BE2C (cell line): ENCODE results near the gene ABHD17B.

Experiments used
- DNase-seq: peaks from one replicate; pipeline ENCODE4 v3.0.0-alpha.2; 2020
- H3K27me3 ChIP-seq: fragments of 250-450 bp; sonication (Bioruptor Pico); 2 replicates; pipeline ENCODE4 v1.5.1; 2020; ENCODE audit warnings: mild to moderate bottlenecking
- H3K36me3 ChIP-seq: fragments of 250-450 bp; sonication (Bioruptor Pico); 2 replicates; pipeline ENCODE4 v1.5.1; 2020; ENCODE audit warnings: mild to moderate bottlenecking
- H3K4me1 ChIP-seq: fragments of 250-450 bp; sonication (Bioruptor Pico); 2 replicates; pipeline ENCODE4 v1.5.1; 2020
- H3K4me3 ChIP-seq: 2 replicates; pipeline ENCODE4 v1.5.1; 2011; ENCODE audit warnings: low read depth, low read length
- H3K9me3 ChIP-seq: fragments of 250-450 bp; sonication (Bioruptor Pico); 2 replicates; pipeline ENCODE4 v1.5.1; 2020
- TF ChIP-seq, protein P1 (sequence below): IDR thresholded peaks from 2 replicates; pipeline ENCODE4 v1.5.1; 2012; ENCODE audit warnings: mild to moderate bottlenecking, low read depth, low read length

ABHD17B gene

GRCh38 chr9:71895955-71896354, 15.0 kb downstream of the ABHD17B start:
- H3K4me1 ChIP-seq: no peaks in the 10 kb centered on the region

GRCh38 chr9:71895117-71895516, 15.9 kb downstream of the ABHD17B start:
- no peaks in the 10 kb centered on the region for H3K4me1 ChIP-seq
- H3K27me3 ChIP-seq: no peaks in the 10 kb centered on the region
- no peaks in the 10 kb centered on the region for H3K9me3 ChIP-seq
- TF ChIP-seq, protein P1, sequence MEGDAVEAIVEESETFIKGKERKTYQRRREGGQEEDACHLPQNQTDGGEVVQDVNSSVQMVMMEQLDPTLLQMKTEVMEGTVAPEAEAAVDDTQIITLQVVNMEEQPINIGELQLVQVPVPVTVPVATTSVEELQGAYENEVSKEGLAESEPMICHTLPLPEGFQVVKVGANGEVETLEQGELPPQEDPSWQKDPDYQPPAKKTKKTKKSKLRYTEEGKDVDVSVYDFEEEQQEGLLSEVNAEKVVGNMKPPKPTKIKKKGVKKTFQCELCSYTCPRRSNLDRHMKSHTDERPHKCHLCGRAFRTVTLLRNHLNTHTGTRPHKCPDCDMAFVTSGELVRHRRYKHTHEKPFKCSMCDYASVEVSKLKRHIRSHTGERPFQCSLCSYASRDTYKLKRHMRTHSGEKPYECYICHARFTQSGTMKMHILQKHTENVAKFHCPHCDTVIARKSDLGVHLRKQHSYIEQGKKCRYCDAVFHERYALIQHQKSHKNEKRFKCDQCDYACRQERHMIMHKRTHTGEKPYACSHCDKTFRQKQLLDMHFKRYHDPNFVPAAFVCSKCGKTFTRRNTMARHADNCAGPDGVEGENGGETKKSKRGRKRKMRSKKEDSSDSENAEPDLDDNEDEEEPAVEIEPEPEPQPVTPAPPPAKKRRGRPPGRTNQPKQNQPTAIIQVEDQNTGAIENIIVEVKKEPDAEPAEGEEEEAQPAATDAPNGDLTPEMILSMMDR: no peak
- DNase-seq: no peak
- H3K4me3 ChIP-seq: no peak overlapping the region
- no peaks in the 10 kb centered on the region for H3K36me3 ChIP-seq

More at GRCh38 chr9:71895955-71896354, 15.0 kb downstream of the ABHD17B start:
- H3K4me3 ChIP-seq: no peak overlapping the region
- no peak for DNase-seq
- H3K9me3 ChIP-seq: no peaks in the 10 kb centered on the region
- TF ChIP-seq, protein P1: no peak
- no peaks in the 10 kb centered on the region for H3K27me3 ChIP-seq
- H3K36me3 ChIP-seq: no peaks in the 10 kb centered on the region

GRCh38 chr9:71891557-71892189, 19.3 kb downstream of the ABHD17B start:
- TF ChIP-seq, protein P1: no peak
- no peaks in the 10 kb centered on the region for H3K9me3 ChIP-seq
- DNase-seq: no peak
- H3K4me1 ChIP-seq: no peaks in the 10 kb centered on the region
- no peaks in the 10 kb centered on the region for H3K27me3 ChIP-seq
- H3K4me3 ChIP-seq: no peak overlapping the region
- no peaks in the 10 kb centered on the region for H3K36me3 ChIP-seq

- Histone ChIP-seq H3K36me3 (no peaks in the 10 kb centered on the region), H3K9me3 (no peaks in the 10 kb centered on the region), H3K4me1 (no peaks in the 10 kb centered on the region), H3K4me3 (no peak overlapping the region), H3K27me3 (no peaks in the 10 kb centered on the region)
- TF ChIP-seq, protein P1: no peak
- DNase-seq: no peak
Observed at GRCh38 chr9:71890042-71890679, 20.8 kb downstream of the ABHD17B start.

DNA sequence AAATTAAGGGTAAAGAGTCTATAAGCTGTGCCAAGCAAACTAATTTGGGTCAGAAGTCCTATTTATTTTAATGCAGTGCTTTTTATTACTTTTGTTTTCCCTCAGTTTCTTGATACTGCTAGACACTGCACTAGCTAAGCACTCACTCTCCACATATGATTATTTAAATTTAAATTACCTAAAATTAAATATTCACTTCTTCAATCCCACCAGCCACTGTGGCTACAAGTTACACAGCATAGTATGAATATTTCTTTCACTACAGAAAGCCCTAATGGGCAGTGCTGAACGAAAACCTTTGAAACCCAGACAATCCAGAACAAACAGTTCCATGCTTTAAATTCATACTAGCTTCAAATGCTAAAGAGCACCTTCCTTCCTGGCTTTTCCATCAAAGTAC, 23.6 kb downstream of the ABHD17B start:
- Histone ChIP-seq H3K4me1 (no peaks in the 10 kb centered on the region), H3K36me3 (no peaks in the 10 kb centered on the region)
- TF ChIP-seq, protein P1: no peak

DNA sequence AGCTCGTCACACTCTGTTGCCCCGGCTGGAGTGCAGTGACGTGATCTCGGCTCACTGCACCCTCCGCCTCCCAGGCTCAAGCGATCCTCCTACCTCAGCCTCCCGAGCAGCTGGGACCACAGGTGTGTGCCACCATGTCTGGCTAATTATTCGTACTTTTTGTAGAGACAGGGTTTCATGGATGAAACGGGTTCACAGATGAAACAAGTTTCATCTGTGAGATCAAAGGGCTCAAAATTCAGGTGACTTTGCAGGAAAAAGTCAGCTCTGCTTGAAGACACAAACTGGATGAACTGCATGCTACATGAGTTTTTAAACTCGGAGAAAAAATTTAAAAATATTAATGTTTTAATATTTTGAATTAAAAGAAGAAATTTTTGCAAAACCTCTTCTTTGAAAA, 24.5 kb downstream of the ABHD17B start:
- no peaks in the 10 kb centered on the region; the same call in 1 of the 2 replicates for H3K9me3 ChIP-seq
- TF ChIP-seq, protein P1: no peak
- H3K36me3 ChIP-seq: no peaks in the 10 kb centered on the region
- DNase-seq: no peak
- no peak overlapping the region for H3K4me3 ChIP-seq
- no peaks in the 10 kb centered on the region for H3K27me3 ChIP-seq
- no peaks in the 10 kb centered on the region for H3K4me1 ChIP-seq

More for the DNA sequence above, 23.6 kb downstream of the ABHD17B start:
- no peak for DNase-seq
- Histone ChIP-seq H3K4me3 (no peak overlapping the region), H3K9me3 (no peaks in the 10 kb centered on the region; the same call in 1 of the 2 replicates), H3K27me3 (no peaks in the 10 kb centered on the region)
